Measurements from ENCODE around the gene TSPAN4. TPM values are rescaled to one million over a fixed set of nuclear protein-coding genes. Genes with fewer than 3 reads are reported as not detected.
A peak's percentile ranks its signal among the peaks of the same experiment; 100 is the strongest.

Gene TSPAN4
- total RNA-seq, 1 experiment from 2014 or later = 50.3 TPM

DNA sequence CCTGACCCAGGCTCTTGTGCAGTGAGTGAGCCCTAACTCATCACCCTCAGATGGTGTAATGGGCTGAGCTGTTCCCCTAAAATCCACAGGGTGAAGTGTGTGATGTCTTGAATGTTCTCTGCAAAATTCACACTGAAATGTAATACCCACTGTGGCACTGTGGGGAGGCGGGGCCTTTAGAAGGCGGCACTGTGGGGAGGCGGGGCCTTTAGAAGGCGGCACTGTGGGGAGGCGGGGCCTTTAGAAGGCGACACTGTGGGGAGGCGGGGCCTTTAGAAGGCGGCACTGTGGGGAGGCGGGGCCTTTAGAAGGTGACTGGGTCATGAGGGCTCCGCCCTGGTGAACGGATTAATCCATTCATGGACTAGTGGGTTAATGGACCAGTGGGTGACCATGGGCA, 34.9 kb downstream of the TSPAN4 start:
- peaks cover 2 to 14% of the 10 kb centered on the region in 2 experiments; a peak in 2 of 4 replicates for H3K4me1 ChIP-seq (ENCODE audit: control insufficient read depth in 1 of 2, insufficient read depth in 2 of 2, low read length in 2 of 2)
- RAD21 ChIA-PET (ENCODE audit: low non-redundant PET in 1 of 2, low total read pairs in 2 of 2, uncharacterized antibody in 2 of 2, unreplicated experiment in 2 of 2) = no interaction called here
- no TSS peak for BruUV-seq (replicated peaks)
- H3K4me3 ChIP-seq (replicated peaks in 1 of 2; ENCODE audit: low read depth in 1 of 2, low read length in 2 of 2) = no peak overlapping the region
- no peaks in the 10 kb centered on the region for H3K9me3 ChIP-seq (ENCODE audit: control insufficient read depth in 1 of 2, insufficient read depth in 1 of 2, low read depth in 1 of 2, low read length in 2 of 2)
- peak; percentile 75 for DNase-seq (ENCODE audit: low read depth, low spot score)
- no peaks in the 10 kb centered on the region for H3K27me3 ChIP-seq (ENCODE audit: insufficient read depth, low read length)
- intact Hi-C loops (cut with micrococcal nuclease) = loop anchor here (10.0 kb wide), 1 partner anchor 177 kb away; no protein-coding TSS in a partner anchor
- no peaks in the 10 kb centered on the region for H3K79me2 ChIP-seq (ENCODE audit: insufficient read depth, low read length)
- H3K4me2 ChIP-seq (ENCODE audit: low read length) = 0 out of 2 replicates have a peak overlapping the region, but pooled peaks have one; percentile 9
- CTCF ChIA-PET = no interaction called here
- H3K27ac ChIP-seq (ENCODE audit: low read depth, low read length) = no peak overlapping the region; the same call in 1 of the 2 replicates
- H3K9me2 ChIP-seq (ENCODE audit: insufficient read depth) = no peaks in the 10 kb centered on the region
- H3K36me3 ChIP-seq (ENCODE audit: control insufficient read depth in 1 of 2, insufficient read depth in 2 of 2, low read length in 2 of 2) = peaks cover 0 to 3% of the 10 kb centered on the region in 2 experiments; a peak in 2 of 4 replicates
- no peaks in the 10 kb centered on the region for H4K20me1 ChIP-seq (ENCODE audit: insufficient read depth)
- no peak for TF ChIP-seq TCF7L2 (IDR thresholded peaks at IDR 0.05; ENCODE audit: borderline replicate concordance, extremely low read depth, insufficient read depth, insufficient read length)
- no peak for TF ChIP-seq YY1 (IDR thresholded peaks at IDR 0.05; ENCODE audit: extremely low read depth, insufficient replicate concordance, low read depth, low read length)
- TF ChIP-seq, protein P1, sequence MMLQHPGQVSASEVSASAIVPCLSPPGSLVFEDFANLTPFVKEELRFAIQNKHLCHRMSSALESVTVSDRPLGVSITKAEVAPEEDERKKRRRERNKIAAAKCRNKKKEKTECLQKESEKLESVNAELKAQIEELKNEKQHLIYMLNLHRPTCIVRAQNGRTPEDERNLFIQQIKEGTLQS (IDR thresholded peaks at IDR 0.05) = no peak
- TF ChIP-seq CBX3 (IDR thresholded peaks at IDR 0.05; ENCODE audit: low read depth) = no peak
- no peak for TF ChIP-seq SIN3A (IDR thresholded peaks at IDR 0.05; ENCODE audit: low read depth)
- TF ChIP-seq EZH2phosphoT487 (IDR thresholded peaks at IDR 0.05; ENCODE audit: borderline replicate concordance) = no peak
- TF ChIP-seq, protein P2, sequence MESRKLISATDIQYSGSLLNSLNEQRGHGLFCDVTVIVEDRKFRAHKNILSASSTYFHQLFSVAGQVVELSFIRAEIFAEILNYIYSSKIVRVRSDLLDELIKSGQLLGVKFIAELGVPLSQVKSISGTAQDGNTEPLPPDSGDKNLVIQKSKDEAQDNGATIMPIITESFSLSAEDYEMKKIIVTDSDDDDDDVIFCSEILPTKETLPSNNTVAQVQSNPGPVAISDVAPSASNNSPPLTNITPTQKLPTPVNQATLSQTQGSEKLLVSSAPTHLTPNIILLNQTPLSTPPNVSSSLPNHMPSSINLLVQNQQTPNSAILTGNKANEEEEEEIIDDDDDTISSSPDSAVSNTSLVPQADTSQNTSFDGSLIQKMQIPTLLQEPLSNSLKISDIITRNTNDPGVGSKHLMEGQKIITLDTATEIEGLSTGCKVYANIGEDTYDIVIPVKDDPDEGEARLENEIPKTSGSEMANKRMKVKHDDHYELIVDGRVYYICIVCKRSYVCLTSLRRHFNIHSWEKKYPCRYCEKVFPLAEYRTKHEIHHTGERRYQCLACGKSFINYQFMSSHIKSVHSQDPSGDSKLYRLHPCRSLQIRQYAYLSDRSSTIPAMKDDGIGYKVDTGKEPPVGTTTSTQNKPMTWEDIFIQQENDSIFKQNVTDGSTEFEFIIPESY (IDR thresholded peaks at IDR 0.05; ENCODE audit: extremely low read depth, insufficient replicate concordance, low read length) = no peak
- no peak for TF ChIP-seq ELF1 (IDR thresholded peaks at IDR 0.05; ENCODE audit: borderline replicate concordance, low read depth)
- no peak for TF ChIP-seq POLR2AphosphoS5 (IDR thresholded peaks at IDR 0.05; ENCODE audit: low read depth, low read length)
- TF ChIP-seq, protein P3, sequence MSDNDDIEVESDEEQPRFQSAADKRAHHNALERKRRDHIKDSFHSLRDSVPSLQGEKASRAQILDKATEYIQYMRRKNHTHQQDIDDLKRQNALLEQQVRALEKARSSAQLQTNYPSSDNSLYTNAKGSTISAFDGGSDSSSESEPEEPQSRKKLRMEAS (IDR thresholded peaks at IDR 0.05) = no peak
- TF ChIP-seq RAD21 (IDR thresholded peaks at IDR 0.05; ENCODE audit: low read depth) = no peak
- TF ChIP-seq SRF (IDR thresholded peaks at IDR 0.05; ENCODE audit: low read depth) = no peak
- TF ChIP-seq ZNF274 (IDR thresholded peaks at IDR 0.05; ENCODE audit: low read depth, low read length) = no peak
- no peak for TF ChIP-seq FOSL1 (IDR thresholded peaks at IDR 0.05; ENCODE audit: low read depth)
- TF ChIP-seq ZFX (IDR thresholded peaks at IDR 0.05) = no peak
- no peak for TF ChIP-seq SP1 (IDR thresholded peaks at IDR 0.05; ENCODE audit: low read depth)
- TF ChIP-seq EGR1 (IDR thresholded peaks at IDR 0.05; ENCODE audit: low read depth) = no peak
- no peak for TF ChIP-seq CEBPB (IDR thresholded peaks at IDR 0.05; ENCODE audit: low read depth)
- ATAC-seq = peak; percentile 92
- POLR2A ChIA-PET = no interaction called here
- H3K9ac ChIP-seq (ENCODE audit: low read length) = no peak overlapping the region
- H2AFZ ChIP-seq (ENCODE audit: low read depth, low read length, poor library complexity, severe bottlenecking) = no peak overlapping the region

All from HCT116 (cell line).